ENCODE results near the gene SHB.

DNA sequence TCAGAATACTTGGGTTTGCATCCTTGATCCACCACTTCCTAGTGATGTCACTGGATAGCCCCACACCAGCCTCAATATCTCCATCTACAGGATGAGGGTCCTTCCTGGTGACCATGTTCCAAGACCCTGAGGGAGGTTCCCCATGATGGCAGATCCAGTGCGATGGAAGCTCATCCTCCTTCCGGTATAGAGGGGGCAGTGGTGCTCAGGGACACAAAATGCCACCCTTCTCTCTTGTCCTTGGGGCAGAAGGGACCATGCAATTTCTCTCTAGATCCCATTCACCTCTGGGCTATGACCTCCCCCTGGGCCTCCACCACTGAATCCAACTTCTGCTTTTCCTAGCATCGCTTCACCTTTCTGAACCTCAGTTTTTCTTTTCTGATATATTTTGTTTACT lies 159.7 kb downstream of the SHB start:
- TF ChIP-seq, protein P1, sequence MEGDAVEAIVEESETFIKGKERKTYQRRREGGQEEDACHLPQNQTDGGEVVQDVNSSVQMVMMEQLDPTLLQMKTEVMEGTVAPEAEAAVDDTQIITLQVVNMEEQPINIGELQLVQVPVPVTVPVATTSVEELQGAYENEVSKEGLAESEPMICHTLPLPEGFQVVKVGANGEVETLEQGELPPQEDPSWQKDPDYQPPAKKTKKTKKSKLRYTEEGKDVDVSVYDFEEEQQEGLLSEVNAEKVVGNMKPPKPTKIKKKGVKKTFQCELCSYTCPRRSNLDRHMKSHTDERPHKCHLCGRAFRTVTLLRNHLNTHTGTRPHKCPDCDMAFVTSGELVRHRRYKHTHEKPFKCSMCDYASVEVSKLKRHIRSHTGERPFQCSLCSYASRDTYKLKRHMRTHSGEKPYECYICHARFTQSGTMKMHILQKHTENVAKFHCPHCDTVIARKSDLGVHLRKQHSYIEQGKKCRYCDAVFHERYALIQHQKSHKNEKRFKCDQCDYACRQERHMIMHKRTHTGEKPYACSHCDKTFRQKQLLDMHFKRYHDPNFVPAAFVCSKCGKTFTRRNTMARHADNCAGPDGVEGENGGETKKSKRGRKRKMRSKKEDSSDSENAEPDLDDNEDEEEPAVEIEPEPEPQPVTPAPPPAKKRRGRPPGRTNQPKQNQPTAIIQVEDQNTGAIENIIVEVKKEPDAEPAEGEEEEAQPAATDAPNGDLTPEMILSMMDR (IDR thresholded peaks at IDR 0.05), result no peak
- TF ChIP-seq EP300 (IDR thresholded peaks at IDR 0.05), result no peak
